ENCODE results near the gene JMJD1C.

JMJD1C gene

DNA sequence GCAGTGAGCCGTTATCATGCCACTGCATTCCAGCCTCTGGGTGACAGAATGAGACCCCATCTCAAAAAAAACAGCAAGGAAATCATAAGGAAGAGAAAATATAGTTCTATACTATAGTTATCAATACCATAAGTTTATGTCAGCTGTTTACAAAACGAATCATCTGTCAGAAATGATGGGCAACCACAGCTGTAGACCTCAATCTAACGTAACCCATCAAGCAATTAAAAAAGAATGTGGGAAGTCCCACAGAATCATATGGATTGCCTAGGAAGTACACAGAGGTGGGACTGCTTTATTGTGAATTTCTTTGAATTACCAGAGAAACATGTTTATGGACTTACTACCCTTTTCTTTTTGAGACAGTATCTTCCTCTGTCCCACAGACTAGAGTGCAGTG is 325.7 kb downstream of the JMJD1C start:
- Histone ChIP-seq H3K14ac (ENCODE audit: low read length in 2 of 2) (no peak overlapping the region), H3K27ac (ENCODE audit: low read length, poor library complexity, severe bottlenecking) (no peak overlapping the region), H3K79me1 (replicated peaks; ENCODE audit: low read length, poor library complexity, severe bottlenecking) (no peaks in the 10 kb centered on the region), H2AFZ (ENCODE audit: low read depth, low read length) (no peak overlapping the region), H3K9ac (ENCODE audit: low read length) (no peak overlapping the region), H3K4me2 (ENCODE audit: low read length, poor library complexity, severe bottlenecking) (no peak overlapping the region), H3K27me3 (ENCODE audit: control insufficient read depth in 1 of 2, insufficient read depth in 1 of 2, low read length in 2 of 2) (no peaks in the 10 kb centered on the region), H3K4me3 (ENCODE audit: insufficient read depth in 1 of 2, low read depth in 1 of 2, low read length in 2 of 2) (no peak overlapping the region), H2BK15ac (ENCODE audit: low read depth, poor library complexity, severe bottlenecking) (no peak overlapping the region), H3K36me3 (ENCODE audit: control insufficient read depth in 1 of 2, insufficient read depth in 2 of 2, low read depth in 1 of 2, low read length in 2 of 2) (peaks cover 9 to 39% of the 10 kb centered on the region in 2 experiments), H2BK120ac (ENCODE audit: low read depth, low read length) (no peak overlapping the region), H3K9me3 (ENCODE audit: control insufficient read depth, low read length) (no peaks in the 10 kb centered on the region), H4K91ac (ENCODE audit: low read length) (no peak overlapping the region), H2BK12ac (ENCODE audit: low read length in 2 of 2) (no peak overlapping the region), H4K8ac (ENCODE audit: low read length) (no peak overlapping the region), H3K4me1 (ENCODE audit: control insufficient read depth, insufficient read depth, low read depth, low read length) (peaks cover 6% of the 10 kb centered on the region), H3K18ac (ENCODE audit: low read depth in 1 of 2, low read length in 2 of 2) (no peak overlapping the region), H3K23ac (ENCODE audit: low read length in 2 of 2) (no peak overlapping the region), H2BK5ac (ENCODE audit: low read depth, low read length, poor library complexity, severe bottlenecking) (no peak overlapping the region), H2AK5ac (ENCODE audit: low read length, severe bottlenecking) (no peak overlapping the region), H3K4ac (ENCODE audit: low read depth in 1 of 2, low read length in 2 of 2) (no peak overlapping the region)
- no peak for DNase-seq
- 60% methylated on average over 2 of the region's 3 CpGs for WGBS

GRCh38 chr10:63137306-63137705 is 328.5 kb downstream of the JMJD1C start:
- H2BK15ac ChIP-seq (ENCODE audit: low read depth, poor library complexity, severe bottlenecking), result no peak overlapping the region
- WGBS, result 67% methylated on average over 2 of the region's 2 CpGs
- H3K4me1 ChIP-seq (ENCODE audit: control insufficient read depth, insufficient read depth, low read depth, low read length), result peaks cover 10% of the 10 kb centered on the region
- no peak overlapping the region for H3K23ac ChIP-seq (ENCODE audit: low read length in 2 of 2)
- no peak overlapping the region for H3K4me2 ChIP-seq (ENCODE audit: low read length, poor library complexity, severe bottlenecking)
- no peaks in the 10 kb centered on the region for H3K9me3 ChIP-seq (ENCODE audit: control insufficient read depth, low read length)
- no peak overlapping the region for H3K18ac ChIP-seq (ENCODE audit: low read depth in 1 of 2, low read length in 2 of 2)
- no peak overlapping the region for H3K27ac ChIP-seq (ENCODE audit: low read length, poor library complexity, severe bottlenecking)
- no peak overlapping the region for H3K14ac ChIP-seq (ENCODE audit: low read length in 2 of 2)
- H3K4me3 ChIP-seq (ENCODE audit: insufficient read depth in 1 of 2, low read depth in 1 of 2, low read length in 2 of 2), result peak overlapping the region in 1 of 2 experiments; percentile 10
- H3K27me3 ChIP-seq (ENCODE audit: control insufficient read depth in 1 of 2, insufficient read depth in 1 of 2, low read length in 2 of 2), result no peaks in the 10 kb centered on the region
- H2AK5ac ChIP-seq (ENCODE audit: low read length, severe bottlenecking), result no peak overlapping the region
- no peak overlapping the region for H3K4ac ChIP-seq (ENCODE audit: low read depth in 1 of 2, low read length in 2 of 2)
- no peak overlapping the region for H4K91ac ChIP-seq (ENCODE audit: low read length)
- no peak overlapping the region for H2BK120ac ChIP-seq (ENCODE audit: low read depth, low read length)
- H3K79me1 ChIP-seq (replicated peaks; ENCODE audit: low read length, poor library complexity, severe bottlenecking), result no peaks in the 10 kb centered on the region
- no peak overlapping the region for H4K8ac ChIP-seq (ENCODE audit: low read length)
- peak; percentile 92 for DNase-seq
- peak overlapping the region; percentile 55 for H3K9ac ChIP-seq (ENCODE audit: low read length)
- no peak overlapping the region for H2AFZ ChIP-seq (ENCODE audit: low read depth, low read length)
- H2BK12ac ChIP-seq (ENCODE audit: low read length in 2 of 2), result no peak overlapping the region
- H3K36me3 ChIP-seq (ENCODE audit: control insufficient read depth in 1 of 2, insufficient read depth in 2 of 2, low read depth in 1 of 2, low read length in 2 of 2), result peaks cover 9 to 39% of the 10 kb centered on the region in 2 experiments
- no peak overlapping the region for H2BK5ac ChIP-seq (ENCODE audit: low read depth, low read length, poor library complexity, severe bottlenecking)

DNA sequence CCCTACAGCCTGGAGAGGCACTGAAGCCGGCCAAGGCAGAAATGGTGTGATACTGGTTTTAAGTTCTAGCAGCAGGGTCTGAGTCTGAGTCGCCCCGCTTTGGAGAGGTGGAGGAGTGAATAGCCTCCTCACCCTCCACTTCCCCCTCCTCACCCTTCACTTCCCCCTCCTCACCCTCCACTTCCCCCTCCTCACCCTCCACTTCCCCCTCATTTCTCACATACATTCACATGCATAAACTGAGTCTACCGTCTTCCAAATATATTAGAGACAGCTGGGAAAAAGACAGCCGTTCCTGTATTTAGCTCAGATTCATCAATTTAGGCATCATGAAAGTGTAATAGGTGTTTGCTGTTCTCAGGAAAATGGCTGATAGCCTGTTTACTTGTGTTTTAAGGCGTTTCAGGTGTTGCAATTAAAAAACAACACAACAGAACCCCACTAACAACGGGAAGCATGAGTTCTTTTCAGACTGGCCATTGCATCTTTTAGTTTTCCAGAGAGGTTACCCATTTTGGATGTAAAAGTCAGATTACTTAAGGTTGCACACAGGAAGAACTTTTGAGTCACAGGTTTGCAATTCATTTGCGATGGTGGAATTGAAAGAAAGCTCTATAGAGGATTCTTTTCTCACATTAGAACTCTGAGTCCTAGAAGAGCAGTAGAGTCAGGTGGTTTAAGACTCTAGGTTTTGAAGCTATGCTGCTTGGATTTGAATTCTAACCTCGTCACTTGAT is 331.8 kb downstream of the JMJD1C start:
- 25% methylated on average over 5 of the region's 9 CpGs for WGBS
- Histone ChIP-seq H3K4me3 (ENCODE audit: insufficient read depth in 1 of 2, low read depth in 1 of 2, low read length in 2 of 2) (peak overlapping the region; percentile 79 to 94), H3K36me3 (ENCODE audit: control insufficient read depth in 1 of 2, insufficient read depth in 2 of 2, low read depth in 1 of 2, low read length in 2 of 2) (peaks cover 0 to 16% of the 10 kb centered on the region in 2 experiments), H3K9me3 (ENCODE audit: control insufficient read depth, low read length) (no peaks in the 10 kb centered on the region), H4K8ac (ENCODE audit: low read length) (peak overlapping the region; percentile 93), H3K4me1 (ENCODE audit: control insufficient read depth, insufficient read depth, low read depth, low read length) (peaks cover 10% of the 10 kb centered on the region), H4K91ac (ENCODE audit: low read length) (peak overlapping the region; percentile 89), H3K27ac (ENCODE audit: low read length, poor library complexity, severe bottlenecking) (peak overlapping the region; percentile 87), H3K4me2 (ENCODE audit: low read length, poor library complexity, severe bottlenecking) (peak overlapping the region; percentile 84), H3K14ac (ENCODE audit: low read length in 2 of 2) (peak overlapping the region in 1 of 2 experiments; percentile 57), H2BK120ac (ENCODE audit: low read depth, low read length) (peak overlapping the region; percentile 89), H3K18ac (ENCODE audit: low read depth in 1 of 2, low read length in 2 of 2) (peak overlapping the region; percentile 96 to 99), H2BK5ac (ENCODE audit: low read depth, low read length, poor library complexity, severe bottlenecking) (peak overlapping the region; percentile 61), H2AFZ (ENCODE audit: low read depth, low read length) (peak overlapping the region; percentile 93), H3K4ac (ENCODE audit: low read depth in 1 of 2, low read length in 2 of 2) (peak overlapping the region; percentile 95 to 97), H3K27me3 (ENCODE audit: control insufficient read depth in 1 of 2, insufficient read depth in 1 of 2, low read length in 2 of 2) (no peaks in the 10 kb centered on the region), H3K23ac (ENCODE audit: low read length in 2 of 2) (peak overlapping the region; percentile 96 to 98), H3K9ac (ENCODE audit: low read length) (peak overlapping the region; percentile 99), H2BK12ac (ENCODE audit: low read length in 2 of 2) (peak overlapping the region; percentile 45 to 66), H3K79me1 (replicated peaks; ENCODE audit: low read length, poor library complexity, severe bottlenecking) (no peaks in the 10 kb centered on the region), H2AK5ac (ENCODE audit: low read length, severe bottlenecking) (no peak overlapping the region), H2BK15ac (ENCODE audit: low read depth, poor library complexity, severe bottlenecking) (peak overlapping the region; percentile 87)
- DNase-seq, result peak; percentile 51

DNA sequence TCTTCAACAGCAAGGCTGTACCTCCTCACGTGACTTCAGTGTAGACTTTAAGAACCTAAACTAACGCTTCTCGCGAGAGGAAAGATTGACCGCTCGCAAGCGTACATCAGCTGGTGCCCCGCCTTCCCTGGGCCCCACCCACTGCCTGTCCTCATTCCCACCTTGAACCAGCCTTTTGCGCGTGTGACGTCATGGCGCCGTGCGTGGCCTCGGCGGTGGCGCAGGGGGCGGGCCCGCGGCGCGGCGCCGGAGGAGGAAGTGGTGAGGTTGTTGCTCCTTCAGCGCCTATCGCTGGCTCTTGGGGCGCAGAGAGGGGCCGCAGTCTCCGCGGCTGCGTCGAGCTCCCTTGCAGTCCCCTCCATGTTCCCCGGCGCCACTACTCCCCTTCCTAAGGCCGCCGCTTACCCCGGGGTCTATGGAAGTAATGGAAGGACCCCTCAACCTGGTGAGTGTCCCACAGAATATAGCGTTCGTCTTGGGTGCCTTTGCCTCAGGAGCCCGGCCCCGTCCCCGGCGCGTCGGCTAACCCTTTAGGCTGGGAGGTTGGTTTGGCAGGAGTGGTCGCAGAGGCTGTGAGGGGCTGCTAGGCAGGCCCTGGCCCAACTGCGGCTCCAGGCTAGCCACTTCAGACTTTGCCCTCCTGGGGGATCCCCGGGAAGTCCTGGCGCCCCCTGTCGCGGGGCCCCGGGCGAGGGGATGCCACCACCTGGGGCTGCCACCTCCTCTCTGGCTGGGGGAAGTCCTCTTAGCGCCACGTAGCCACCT is 332.5 kb downstream of the JMJD1C start, which contains the start of gene NRBF2:
TSS of gene NRBF2 (plus strand) at position 273 of the 765 bp plus-strand sequence. CDS start at position 416, 143 bp downstream.
- H3K4ac ChIP-seq (ENCODE audit: low read depth in 1 of 2, low read length in 2 of 2), result peak within 1 kb of the TSS; percentile 95 to 97
- peak within 1 kb of the TSS; percentile 89 for H2BK120ac ChIP-seq (ENCODE audit: low read depth, low read length)
- no peak within 1 kb of the TSS for H2AK5ac ChIP-seq (ENCODE audit: low read length, severe bottlenecking)
- no peaks in the 10 kb centered on the region for H3K79me1 ChIP-seq (replicated peaks; ENCODE audit: low read length, poor library complexity, severe bottlenecking)
- H3K9me3 ChIP-seq (ENCODE audit: control insufficient read depth, low read length), result no peaks in the 10 kb centered on the region
- peak within 1 kb of the TSS; percentile 93 for H4K8ac ChIP-seq (ENCODE audit: low read length)
- H3K4me2 ChIP-seq (ENCODE audit: low read length, poor library complexity, severe bottlenecking), result peak within 1 kb of the TSS; percentile 84
- peak within 1 kb of the TSS; percentile 93 for H2AFZ ChIP-seq (ENCODE audit: low read depth, low read length)
- peak within 1 kb of the TSS; percentile 96 to 99 for H3K18ac ChIP-seq (ENCODE audit: low read depth in 1 of 2, low read length in 2 of 2)
- peak within 1 kb of the TSS; percentile 45 to 66 for H2BK12ac ChIP-seq (ENCODE audit: low read length in 2 of 2)
- WGBS, result under 1% methylated on average over 49 of the region's 55 CpGs
- DNase-seq, result peak; percentile 96
- peak within 1 kb of the TSS; percentile 79 to 94 for H3K4me3 ChIP-seq (ENCODE audit: insufficient read depth in 1 of 2, low read depth in 1 of 2, low read length in 2 of 2)
- peak within 1 kb of the TSS; percentile 99 for H3K9ac ChIP-seq (ENCODE audit: low read length)
- peaks cover 10% of the 10 kb centered on the region for H3K4me1 ChIP-seq (ENCODE audit: control insufficient read depth, insufficient read depth, low read depth, low read length)
- peak within 1 kb of the TSS; percentile 23 to 57 for H3K14ac ChIP-seq (ENCODE audit: low read length in 2 of 2)
- peak within 1 kb of the TSS; percentile 87 for H3K27ac ChIP-seq (ENCODE audit: low read length, poor library complexity, severe bottlenecking)
- H2BK5ac ChIP-seq (ENCODE audit: low read depth, low read length, poor library complexity, severe bottlenecking), result peak within 1 kb of the TSS; percentile 61
- peak within 1 kb of the TSS; percentile 96 to 98 for H3K23ac ChIP-seq (ENCODE audit: low read length in 2 of 2)
- peak within 1 kb of the TSS; percentile 89 for H4K91ac ChIP-seq (ENCODE audit: low read length)
- H2BK15ac ChIP-seq (ENCODE audit: low read depth, poor library complexity, severe bottlenecking), result peak within 1 kb of the TSS; percentile 87
- H3K27me3 ChIP-seq (ENCODE audit: control insufficient read depth in 1 of 2, insufficient read depth in 1 of 2, low read length in 2 of 2), result no peaks in the 10 kb centered on the region
- H3K36me3 ChIP-seq (ENCODE audit: control insufficient read depth in 1 of 2, insufficient read depth in 2 of 2, low read depth in 1 of 2, low read length in 2 of 2), result peaks cover 0 to 13% of the 10 kb centered on the region in 2 experiments
